Measurements from ENCODE around the gene FICD. TPM values are rescaled to one million over a fixed set of nuclear protein-coding genes. Genes with fewer than 3 reads are reported as not detected.

FICD gene
- total and polyA plus RNA-seq, 2 of the 13 experiments (the other 11 are each of a cell fraction or from before 2014, with no cell fraction given) = 0.99 to 3.0 TPM

- TF ChIP-seq NR2F1 (CRISPR knock-in tag; IDR thresholded peaks at IDR 0.05) (no peak), PLRG1 (conservative IDR thresholded peaks at IDR 0.05) (no peak), MTERF4 (CRISPR knock-in tag; IDR thresholded peaks at IDR 0.05) (peak; percentile 73; the same call in 1 of the 2 replicates), ZNF580 (CRISPR knock-in tag; IDR thresholded peaks at IDR 0.05; ENCODE audit: borderline replicate concordance, low read depth) (no peak; the same call in 1 of the 2 replicates), SAFB2 (CRISPR knock-in tag; IDR thresholded peaks at IDR 0.05; ENCODE audit: borderline replicate concordance, low read depth) (peak; percentile 96), SUZ12 (IDR thresholded peaks at IDR 0.05; ENCODE audit: low read depth, low read length) (no peak), ZNF383 (CRISPR knock-in tag; IDR thresholded peaks at IDR 0.05; ENCODE audit: borderline replicate concordance) (no peak), ZNF678 (CRISPR knock-in tag; IDR thresholded peaks at IDR 0.05) (no peak), U2AF1 (optimal IDR thresholded peaks at IDR 0.05; ENCODE audit: low read depth, low read length) (no peak), ATF2 (CRISPR knock-in tag; IDR thresholded peaks at IDR 0.05) (peak; percentile 49; the same call in 1 of the 2 replicates), ZNF143 (CRISPR knock-in tag; IDR thresholded peaks at IDR 0.05) (peak; percentile 45; the same call in 1 of the 2 replicates), TFDP1 (CRISPR knock-in tag; IDR thresholded peaks at IDR 0.05; ENCODE audit: borderline replicate concordance) (peak; percentile 97), FLYWCH1 (CRISPR knock-in tag; IDR thresholded peaks at IDR 0.05) (no peak), HMGA1 (CRISPR knock-in tag; conservative IDR thresholded peaks at IDR 0.05) (no peak), ZNF841 (CRISPR knock-in tag; IDR thresholded peaks at IDR 0.05; ENCODE audit: borderline replicate concordance) (no peak), ZNF710 (CRISPR knock-in tag; IDR thresholded peaks at IDR 0.05; ENCODE audit: borderline replicate concordance) (peak; percentile 81; the same call in 1 of the 2 replicates), KDM3A (CRISPR knock-in tag; IDR thresholded peaks at IDR 0.05; ENCODE audit: low read depth) (no peak), MATR3 (CRISPR knock-in tag; IDR thresholded peaks at IDR 0.05) (no peak)
These were observed 47.5 kb downstream of the FICD start, which contains the start of gene ISCU (continued) for GRCh38 chr12:108562348-108563135.

Measured in HepG2 (cell line).